Suprapubic skin (tissue), 4 donors: ENCODE data around the gene ZNF536. TPM values are rescaled to one million over a fixed set of nuclear protein-coding genes. Genes with fewer than 3 reads are reported as not detected.
"Not testable (repeated sequence)": the region's sequence is repeated elsewhere in the genome, so short reads cannot be mapped to it uniquely, and the experiment has no call there.

Source experiments
- DNase-seq, 2 donors: peaks; one replicate each; pipeline ENCODE4 v3.0.0-alpha.2; 2019; ENCODE audit warnings: low spot score in 2 of 2
- H3K27ac ChIP-seq: fragments of 200-600 bp; sonication (generic); one replicate; pipeline ENCODE4 v1.5.1; 2019
- H3K27me3 ChIP-seq: fragments of 200-600 bp; sonication (generic); one replicate; pipeline ENCODE4 v1.5.1; 2019
- H3K36me3 ChIP-seq: fragments of 200-600 bp; sonication (generic); one replicate; pipeline ENCODE4 v1.5.1; 2019
- H3K4me1 ChIP-seq: fragments of 200-600 bp; sonication (generic); one replicate; pipeline ENCODE4 v1.5.1; 2019
- H3K4me3 ChIP-seq: fragments of 200-600 bp; sonication (generic); one replicate; pipeline ENCODE4 v1.5.1; 2019; ENCODE audit warnings: mild to moderate bottlenecking
- H3K9me3 ChIP-seq: fragments of 200-600 bp; sonication (generic); one replicate; pipeline ENCODE4 v1.5.1; 2019
- CTCF ChIP-seq, 2 donors: fragments of 200-600 bp in 1 of 2; fragments of 450-650 bp in 1 of 2; sonication (generic) in 1 of 2; IDR thresholded peaks; one replicate each; pipeline ENCODE4 v1.5.1; 2016 to 2019; ENCODE audit warnings: antibody characterized with exemption in 2 of 2, mild to moderate bottlenecking in 1 of 2, moderate library complexity in 1 of 2
- EP300 ChIP-seq: sonication (generic); formaldehyde crosslinking; IDR thresholded peaks from one replicate; pipeline ENCODE4 v1.6.1; 2017; ENCODE audit warnings: antibody characterized with exemption
- POLR2A ChIP-seq, 2 donors: fragments of 450-650 bp; IDR thresholded peaks; one replicate each; pipeline ENCODE4 v1.6.1; 2017; ENCODE audit warnings: antibody characterized with exemption in 2 of 2, mild to moderate bottlenecking in 2 of 2, moderate library complexity in 2 of 2
- POLR2AphosphoS5 ChIP-seq, 3 donors: sonication (generic); formaldehyde crosslinking; IDR thresholded peaks; one replicate each; pipeline ENCODE4 v1.6.1; 2017; ENCODE audit warnings: antibody characterized with exemption in 3 of 3
- WGBS: methylation state at CpG from one replicate; pipeline ENCODE4 v1.1.5; 2018; 5-methylcytosine and 5-hydroxymethylcytosine counted together
- total RNA-seq, 4 donors: library from RNA; depleted of rRNA; stranded (reverse); fragments of >200 nt; gene quantifications; one replicate each; pipeline ENCODE4 v1.1.0, GENCODE V29; 2016

ZNF536 gene
- total RNA-seq, 4 donors from 2014 or later = 0.10 to 1.5 (median 0.51) TPM

DNA sequence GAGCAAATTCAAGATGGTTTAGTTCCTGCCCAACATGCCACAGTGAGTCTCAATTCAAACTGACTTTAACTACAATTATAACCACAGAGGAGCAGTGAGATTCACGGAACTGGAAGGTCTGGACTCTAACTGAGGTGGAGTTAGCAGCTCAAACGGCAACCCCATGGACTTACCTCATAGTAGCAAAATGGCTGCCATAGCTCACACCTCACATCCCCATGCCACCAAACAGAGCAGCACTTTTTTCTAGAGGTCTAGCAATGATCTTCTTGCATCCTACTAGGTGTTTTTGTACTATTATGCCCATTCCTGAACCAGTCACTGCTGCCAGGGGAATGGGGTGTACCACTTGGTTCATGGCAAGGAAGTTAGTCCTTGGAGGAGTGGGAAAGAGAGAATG, 87.7 kb downstream of the ZNF536 start:
- H3K4me3 ChIP-seq = no peak overlapping the region
- WGBS = 93% methylated on average over 2 of the region's 2 CpGs
- TF ChIP-seq POLR2A (IDR thresholded peaks at IDR 0.05) = no peak
- TF ChIP-seq EP300 = no peak
- no peak for TF ChIP-seq CTCF (IDR thresholded peaks at IDR 0.05)
- no peak for TF ChIP-seq POLR2AphosphoS5 (IDR thresholded peaks at IDR 0.05)
- H3K27ac ChIP-seq = no peak overlapping the region
- no peaks in the 10 kb centered on the region for H3K4me1 ChIP-seq
- H3K27me3 ChIP-seq = peaks cover 3% of the 10 kb centered on the region
- no peaks in the 10 kb centered on the region for H3K9me3 ChIP-seq
- no peak for DNase-seq
- no peaks in the 10 kb centered on the region for H3K36me3 ChIP-seq

- no peaks in the 10 kb centered on the region for H3K4me1 ChIP-seq
- TF ChIP-seq EP300 (no peak), CTCF (IDR thresholded peaks at IDR 0.05) (no peak), POLR2AphosphoS5 (IDR thresholded peaks at IDR 0.05) (no peak), POLR2A (IDR thresholded peaks at IDR 0.05) (no peak)
- no peak overlapping the region for H3K27ac ChIP-seq
- WGBS = 87% methylated on average over 7 of the region's 8 CpGs
- no peaks in the 10 kb centered on the region for H3K9me3 ChIP-seq
- no peaks in the 10 kb centered on the region for H3K27me3 ChIP-seq
- DNase-seq = no peak
- no peak overlapping the region for H3K4me3 ChIP-seq
- no peaks in the 10 kb centered on the region for H3K36me3 ChIP-seq
These were observed 92.0 kb downstream of the ZNF536 start for GRCh38 chr19:30464162-30464561.

DNA sequence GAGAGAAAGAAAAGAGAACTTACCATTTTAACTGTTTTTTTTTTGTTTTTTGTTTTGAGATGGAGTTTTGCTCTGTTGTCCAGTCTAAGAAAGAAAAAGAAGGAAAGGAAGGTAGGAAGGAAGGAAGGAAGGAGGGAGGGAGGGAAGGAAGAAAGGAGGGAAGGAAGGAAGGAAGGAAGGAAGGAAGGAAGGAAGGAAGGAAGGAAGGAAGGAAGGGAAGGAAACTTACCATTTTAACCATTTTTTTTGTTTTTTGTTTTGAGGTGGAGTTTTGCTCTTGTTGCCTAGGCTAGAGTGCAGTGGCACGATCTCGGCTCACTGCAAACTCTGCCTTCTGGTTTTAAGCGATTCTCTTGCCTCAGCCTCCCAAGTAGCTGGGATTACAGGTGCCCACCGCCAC, 94.4 kb downstream of the ZNF536 start:
- not testable (repeated sequence) for H3K9me3 ChIP-seq, DNase-seq, H3K36me3 ChIP-seq, H3K27ac ChIP-seq, H3K4me3 ChIP-seq, H3K4me1 ChIP-seq, H3K27me3 ChIP-seq
- WGBS = 90% methylated on average over 4 of the region's 4 CpGs

DNA sequence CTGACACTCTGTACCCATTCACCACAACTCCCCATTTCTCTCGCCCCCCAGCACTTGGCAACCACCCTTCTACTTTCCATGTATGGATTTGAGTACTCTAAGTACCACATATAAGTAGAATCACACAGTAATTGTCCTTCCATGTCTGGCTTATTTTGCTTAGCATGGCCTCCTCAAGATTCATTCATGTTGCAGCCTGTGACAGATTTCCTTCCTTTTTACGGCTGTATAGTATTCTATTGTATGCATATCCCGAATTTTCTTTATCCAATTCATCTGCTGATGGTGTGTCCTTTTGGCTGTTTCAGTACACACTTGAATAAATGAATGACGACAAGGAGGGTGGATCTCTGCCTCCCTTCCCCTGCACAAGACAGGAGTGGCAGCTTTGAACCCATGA, 95.1 kb downstream of the ZNF536 start:
- 93% methylated on average over 4 of the region's 4 CpGs for WGBS
- no peaks in the 10 kb centered on the region for H3K9me3 ChIP-seq
- H3K27ac ChIP-seq = no peak overlapping the region
- no peak overlapping the region for H3K4me3 ChIP-seq
- no peaks in the 10 kb centered on the region for H3K27me3 ChIP-seq
- no peaks in the 10 kb centered on the region for H3K36me3 ChIP-seq
- H3K4me1 ChIP-seq = no peaks in the 10 kb centered on the region
- no peak for DNase-seq
- TF ChIP-seq EP300 = no peak
- no peak for TF ChIP-seq CTCF (IDR thresholded peaks at IDR 0.05)
- TF ChIP-seq POLR2AphosphoS5 (IDR thresholded peaks at IDR 0.05) = no peak
- no peak for TF ChIP-seq POLR2A (IDR thresholded peaks at IDR 0.05)

- H3K4me1 ChIP-seq = no peaks in the 10 kb centered on the region
- H3K27me3 ChIP-seq = no peaks in the 10 kb centered on the region
- H3K9me3 ChIP-seq = no peaks in the 10 kb centered on the region
- TF ChIP-seq EP300 (no peak), POLR2AphosphoS5 (IDR thresholded peaks at IDR 0.05) (no peak), CTCF (IDR thresholded peaks at IDR 0.05) (no peak), POLR2A (IDR thresholded peaks at IDR 0.05) (no peak)
- no peak overlapping the region for H3K4me3 ChIP-seq
- 27% methylated on average over 5 of the region's 5 CpGs for WGBS
- no peak for DNase-seq
- no peak overlapping the region for H3K27ac ChIP-seq
- no peaks in the 10 kb centered on the region for H3K36me3 ChIP-seq
These were observed 97.6 kb downstream of the ZNF536 start for GRCh38 chr19:30469774-30470173.

- no peaks in the 10 kb centered on the region for H3K36me3 ChIP-seq
- H3K4me1 ChIP-seq = no peaks in the 10 kb centered on the region
- peaks cover 3% of the 10 kb centered on the region for H3K27me3 ChIP-seq
- no peak for DNase-seq
- WGBS = 87% methylated on average over 4 of the region's 4 CpGs
- H3K27ac ChIP-seq = no peak overlapping the region
- no peaks in the 10 kb centered on the region for H3K9me3 ChIP-seq
- H3K4me3 ChIP-seq = no peak overlapping the region
- no peak for TF ChIP-seq POLR2A (IDR thresholded peaks at IDR 0.05)
- no peak for TF ChIP-seq CTCF (IDR thresholded peaks at IDR 0.05)
- no peak for TF ChIP-seq POLR2AphosphoS5 (IDR thresholded peaks at IDR 0.05)
- TF ChIP-seq EP300 = no peak
These were observed 99.3 kb downstream of the ZNF536 start for GRCh38 chr19:30471441-30471840.
